Measurements from ENCODE around the gene TAGLN2.

DNA sequence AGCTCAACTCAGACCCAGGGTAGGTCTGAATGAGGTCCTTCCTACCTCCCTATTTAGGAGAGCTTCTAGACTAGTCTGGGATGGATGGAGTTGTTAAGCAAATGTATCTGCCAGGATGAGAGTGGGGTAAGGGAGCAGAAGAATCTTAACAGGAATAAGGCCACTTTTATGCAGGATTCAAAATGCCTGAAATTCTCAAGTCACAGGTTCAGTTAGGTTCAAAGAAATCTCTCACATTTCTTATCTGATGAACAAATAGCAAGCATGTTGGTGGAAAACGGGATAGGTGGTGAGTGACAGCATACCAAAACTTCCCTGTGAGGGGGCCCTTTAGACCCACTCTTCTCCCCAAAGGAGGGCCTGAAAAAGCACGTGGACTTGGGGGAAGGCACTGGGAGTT lies 25.7 kb upstream of the TAGLN2 start:
- TF ChIP-seq EZH2 (IDR thresholded peaks at IDR 0.05) = no peak
- TF ChIP-seq POLR2AphosphoS5 (IDR thresholded peaks at IDR 0.05; ENCODE audit: borderline replicate concordance, low read depth, low read length) = no peak
- no peak for TF ChIP-seq FOXP2 (optimal IDR thresholded peaks at IDR 0.05; ENCODE audit: control extremely low read depth, extremely low read length, insufficient read depth)

Data from SK-N-MC (cell line).